Activated CD4-positive, alpha-beta T cell treated with anti-CD3 and anti-CD28 coated beads for 4 hours (primary cell): ENCODE results near the gene CSMD2.

Experiments
- DNase-seq, 2 donors: peaks; one replicate each; pipeline ENCODE4 v3.0.0-alpha.2; 2020

CSMD2 gene

GRCh38 chr1:33993301-33993700, 171.7 kb downstream of the CSMD2 start:
- no peak for DNase-seq

GRCh38 chr1:33990281-33990680, 174.7 kb downstream of the CSMD2 start:
- DNase-seq, result no peak

GRCh38 chr1:33988161-33988560, 176.9 kb downstream of the CSMD2 start:
- no peak for DNase-seq

- no peak for DNase-seq
These were observed 178.5 kb downstream of the CSMD2 start for GRCh38 chr1:33986390-33987095.

DNA sequence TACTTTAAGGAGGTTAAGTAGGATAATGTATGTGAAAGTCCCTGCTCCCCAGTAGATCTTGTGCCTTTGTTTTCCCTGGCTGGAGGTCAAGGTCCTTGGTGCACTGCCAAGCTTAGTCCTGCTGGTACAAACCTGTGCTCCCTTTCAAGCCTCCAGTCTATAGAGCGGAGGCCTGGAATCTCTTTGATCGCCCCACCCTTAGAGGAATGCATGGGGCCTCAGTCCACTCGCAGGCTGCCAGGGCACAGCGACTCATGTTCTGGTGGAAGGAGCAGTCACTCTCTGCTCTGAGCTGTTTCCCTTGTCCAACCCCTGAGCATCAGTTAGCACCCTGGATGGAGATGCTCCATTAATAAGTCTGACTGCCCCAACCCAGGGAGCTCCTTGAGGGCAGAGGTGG, 179.4 kb downstream of the CSMD2 start:
- DNase-seq, result no peak

- no peak for DNase-seq
These were observed 180.0 kb downstream of the CSMD2 start for GRCh38 chr1:33984906-33985565.

GRCh38 chr1:33982419-33982818, 182.6 kb downstream of the CSMD2 start:
- DNase-seq, result no peak

DNA sequence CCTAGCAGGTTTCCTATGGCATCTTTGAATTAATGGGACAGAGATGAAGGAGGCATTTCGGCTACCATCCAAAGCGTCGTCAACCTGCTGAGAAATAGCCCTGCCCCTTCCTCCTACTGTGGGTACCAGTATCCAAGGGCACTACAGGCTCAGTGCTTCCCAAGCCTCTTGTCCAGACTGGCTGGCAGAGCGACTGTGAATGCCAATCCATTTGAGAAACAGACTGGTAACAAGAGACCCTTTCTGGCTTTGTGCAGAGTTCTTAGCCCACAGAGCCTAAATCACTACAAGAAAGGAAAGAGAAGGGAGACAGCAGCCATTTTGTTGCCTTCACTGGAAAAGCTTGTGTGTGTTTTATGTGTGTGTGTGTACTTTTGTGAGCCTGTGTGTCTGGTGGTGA, 185.7 kb downstream of the CSMD2 start:
- no peak for DNase-seq

GRCh38 chr1:33975961-33976360, 189.1 kb downstream of the CSMD2 start:
- no peak for DNase-seq

DNA sequence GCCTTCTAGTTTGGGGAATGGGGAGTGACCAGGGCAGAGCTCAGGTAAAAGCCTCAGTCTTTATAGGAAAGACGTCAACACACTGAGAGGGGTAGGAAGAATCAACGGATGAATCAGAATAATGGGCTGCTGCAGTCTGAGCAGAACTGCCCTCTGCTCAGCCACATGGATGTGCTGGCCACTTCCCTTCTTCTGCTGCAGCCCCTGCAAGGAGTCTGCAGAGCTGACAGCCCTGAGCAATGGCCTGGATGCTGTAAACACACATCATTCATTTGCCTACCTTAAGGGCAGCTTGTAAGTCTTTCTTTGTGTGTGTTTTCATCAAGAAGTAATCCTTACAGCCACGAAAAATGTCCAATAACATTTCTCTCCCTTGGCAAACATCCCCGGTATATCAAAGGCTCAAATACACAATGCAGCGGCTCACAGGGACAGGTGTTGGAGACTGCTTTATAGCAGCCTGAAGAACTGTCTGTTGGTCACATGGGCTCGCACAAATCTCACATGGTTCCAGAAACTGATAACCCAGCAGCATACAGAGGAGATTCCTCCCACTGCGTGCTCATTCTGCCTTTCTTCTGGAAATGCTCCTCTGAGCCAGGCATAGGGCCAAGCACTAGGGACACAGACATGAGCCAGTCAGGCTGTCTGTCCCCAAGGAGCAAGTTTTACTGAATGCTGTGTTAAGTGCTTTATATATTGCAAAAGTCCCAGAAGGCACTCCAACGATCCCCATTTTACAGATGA, 191.1 kb downstream of the CSMD2 start:
- DNase-seq, result no peak

DNA sequence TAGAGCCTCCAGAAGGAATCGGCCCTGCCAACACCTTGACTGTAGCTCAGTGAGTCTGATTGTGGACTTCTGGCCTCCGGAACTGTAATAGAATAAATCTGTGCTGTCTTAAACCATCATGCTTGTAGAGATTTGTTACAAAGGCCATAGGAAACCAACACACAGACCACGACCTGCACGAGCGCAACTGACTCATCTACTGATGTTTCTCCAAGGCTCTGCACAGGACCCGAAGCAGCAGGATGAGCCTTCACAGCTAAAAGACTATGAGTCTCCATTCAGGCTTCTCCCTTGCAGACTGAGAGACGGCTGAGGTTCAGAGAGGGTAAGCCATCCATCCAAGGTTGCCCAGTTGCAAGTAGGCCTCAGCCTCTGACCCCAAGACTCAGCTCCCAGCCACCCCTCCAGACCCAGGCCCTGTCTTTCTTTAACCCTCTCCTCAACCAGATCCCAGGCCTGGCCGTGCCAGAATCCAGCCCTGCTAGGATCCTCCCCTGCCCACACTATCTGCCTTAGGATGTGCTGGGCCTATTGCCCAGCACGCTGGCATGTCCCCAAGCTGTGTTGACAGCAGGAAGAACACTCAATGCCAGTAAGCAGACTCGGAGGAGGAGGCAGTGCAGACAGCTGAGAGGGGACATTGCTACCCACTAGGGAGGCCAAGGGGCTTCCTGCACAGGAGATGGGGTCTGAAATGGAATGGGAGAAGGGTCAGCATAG, 192.2 kb downstream of the CSMD2 start:
- DNase-seq, result no peak

DNA sequence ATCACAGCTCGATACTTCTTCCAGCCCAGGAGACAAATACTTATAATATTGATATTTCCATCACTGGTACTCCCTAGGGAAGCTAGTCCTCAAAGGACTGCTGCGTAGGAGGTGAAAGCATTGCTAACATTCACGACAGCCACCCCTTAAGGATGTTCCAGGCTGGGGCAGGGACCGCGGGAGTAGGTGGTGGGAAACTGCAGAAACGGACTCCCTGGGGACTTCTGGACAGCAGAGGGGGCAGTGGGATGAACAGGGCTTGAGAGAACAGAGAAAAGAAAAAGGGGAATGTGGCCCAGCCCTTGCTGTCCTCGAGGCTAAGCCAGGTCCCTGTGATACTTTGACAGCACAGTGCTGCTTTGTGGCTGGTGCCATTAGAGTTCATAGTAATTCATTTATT, 193.1 kb downstream of the CSMD2 start:
- DNase-seq, result no peak

- DNase-seq, result no peak
These were observed 193.9 kb downstream of the CSMD2 start for GRCh38 chr1:33971018-33971710.

DNA sequence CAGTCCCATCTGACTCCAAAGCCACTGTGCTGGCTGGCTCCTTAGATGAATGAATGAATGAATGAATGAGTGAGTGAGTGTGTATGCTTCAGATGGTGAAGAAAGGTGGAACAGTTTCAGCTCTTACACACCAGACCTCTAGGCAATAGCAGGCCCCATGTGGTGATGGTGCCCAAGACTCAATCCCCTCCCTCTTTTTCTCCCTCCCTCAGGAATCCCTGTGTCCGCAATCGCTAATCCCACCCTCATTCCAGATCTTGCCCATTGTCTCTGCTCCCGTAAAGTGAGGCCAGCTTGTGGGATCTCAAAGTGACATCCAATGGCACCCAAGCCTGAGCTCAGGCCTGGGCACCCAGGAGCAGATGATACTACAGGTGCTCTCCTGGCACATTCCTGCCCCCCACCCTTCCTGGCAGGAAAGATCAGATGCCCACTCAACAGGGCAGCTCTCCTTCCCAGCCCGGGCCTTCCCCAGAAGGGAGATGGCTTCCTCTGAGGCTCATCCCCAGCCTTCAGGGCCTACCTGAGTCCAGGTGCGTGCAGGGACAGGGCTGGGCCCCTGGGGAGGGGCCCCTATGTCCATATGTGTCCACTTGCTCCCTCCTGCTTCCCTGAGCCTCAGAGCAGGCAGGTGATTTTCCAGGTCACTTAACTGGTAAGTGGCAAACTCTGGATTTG, 194.7 kb downstream of the CSMD2 start:
- no peak for DNase-seq

DNA sequence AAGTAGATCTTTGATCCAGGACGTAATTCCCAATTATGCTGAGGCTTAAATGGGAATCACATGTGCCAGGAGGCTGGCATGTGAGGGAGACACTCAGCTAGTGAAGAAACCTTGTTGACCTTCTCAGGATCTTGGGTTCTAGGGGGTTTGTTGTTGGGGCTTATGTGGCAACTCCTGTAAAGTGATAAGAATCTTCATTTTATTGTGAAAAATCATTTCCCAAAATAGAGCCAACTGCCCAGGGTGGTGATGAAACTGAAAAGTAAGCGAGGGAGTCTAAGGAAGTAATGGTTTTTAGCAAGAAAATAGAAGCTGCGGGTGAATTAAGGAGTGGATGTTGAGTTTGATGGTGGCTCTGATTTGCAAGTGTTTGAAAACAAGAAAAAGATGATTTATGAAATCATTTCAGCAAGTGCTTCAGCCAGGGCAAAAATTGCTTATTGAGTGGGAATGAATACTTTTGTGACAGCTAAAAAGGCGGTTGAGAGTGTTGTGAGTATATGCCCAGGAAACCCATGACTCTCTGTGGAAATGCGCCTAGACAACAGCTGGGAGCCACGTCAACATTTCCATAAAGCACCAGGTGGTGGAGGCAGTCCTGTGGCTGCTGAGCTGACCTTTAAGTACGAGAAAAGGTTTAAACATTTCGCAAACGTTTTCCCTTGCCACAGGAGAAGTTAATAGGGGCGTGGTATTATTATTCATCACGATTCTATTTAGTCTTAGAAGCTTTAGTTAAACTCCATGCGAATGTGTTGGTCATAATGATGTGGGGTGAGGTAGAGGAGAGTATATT, 198.5 kb downstream of the CSMD2 start:
- no peak for DNase-seq

DNA sequence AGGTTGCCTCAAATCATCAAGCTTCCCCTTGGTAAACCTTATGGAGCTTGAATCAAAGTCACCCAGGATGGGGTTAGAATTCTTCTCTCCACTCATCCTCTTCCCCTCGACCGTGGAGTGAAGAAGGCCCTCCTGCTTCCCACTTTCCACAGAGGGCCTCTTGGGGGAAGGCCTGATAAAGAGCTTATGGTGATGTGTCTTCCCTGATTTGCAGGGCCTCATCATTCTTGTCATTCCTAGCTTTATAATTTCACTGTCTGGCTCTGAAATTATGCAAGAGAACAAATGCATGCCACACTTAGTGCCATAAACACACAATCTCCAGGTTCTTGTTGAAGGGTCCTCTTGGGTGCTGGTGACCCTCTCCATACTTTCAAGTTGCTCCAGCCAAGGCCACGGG, 199.9 kb downstream of the CSMD2 start:
- DNase-seq, result no peak

GRCh38 chr1:33962061-33962460, 203.0 kb downstream of the CSMD2 start:
- no peak for DNase-seq

- no peak for DNase-seq
These were observed 204.7 kb downstream of the CSMD2 start for GRCh38 chr1:33960188-33960895.

GRCh38 chr1:33957854-33958253, 207.2 kb downstream of the CSMD2 start:
- DNase-seq, result no peak

DNA sequence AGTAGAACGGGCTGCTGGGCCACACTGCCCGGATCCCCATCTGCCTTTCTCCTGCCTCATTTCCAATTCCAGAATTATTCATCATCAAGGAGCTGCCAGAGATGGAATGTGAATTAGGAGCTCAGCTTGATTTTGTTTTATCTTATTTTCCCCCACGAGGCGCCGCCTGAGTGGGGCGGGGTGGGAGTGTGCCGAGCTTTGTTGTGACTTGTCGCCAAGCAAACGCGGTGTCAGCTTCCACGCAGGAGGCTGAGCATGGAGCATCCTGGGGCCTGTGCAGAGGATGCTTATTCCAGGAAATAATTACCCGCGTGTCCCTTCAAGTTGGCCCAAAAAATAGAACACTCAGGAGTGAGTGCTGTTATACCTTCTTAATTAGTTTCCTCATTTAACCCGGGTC, 209.9 kb downstream of the CSMD2 start:
- DNase-seq, result no peak

GRCh38 chr1:33949570-33949969, 215.5 kb downstream of the CSMD2 start:
- no peak for DNase-seq
